ENCODE measurements around the gene CCPG1.

Gene CCPG1

DNA sequence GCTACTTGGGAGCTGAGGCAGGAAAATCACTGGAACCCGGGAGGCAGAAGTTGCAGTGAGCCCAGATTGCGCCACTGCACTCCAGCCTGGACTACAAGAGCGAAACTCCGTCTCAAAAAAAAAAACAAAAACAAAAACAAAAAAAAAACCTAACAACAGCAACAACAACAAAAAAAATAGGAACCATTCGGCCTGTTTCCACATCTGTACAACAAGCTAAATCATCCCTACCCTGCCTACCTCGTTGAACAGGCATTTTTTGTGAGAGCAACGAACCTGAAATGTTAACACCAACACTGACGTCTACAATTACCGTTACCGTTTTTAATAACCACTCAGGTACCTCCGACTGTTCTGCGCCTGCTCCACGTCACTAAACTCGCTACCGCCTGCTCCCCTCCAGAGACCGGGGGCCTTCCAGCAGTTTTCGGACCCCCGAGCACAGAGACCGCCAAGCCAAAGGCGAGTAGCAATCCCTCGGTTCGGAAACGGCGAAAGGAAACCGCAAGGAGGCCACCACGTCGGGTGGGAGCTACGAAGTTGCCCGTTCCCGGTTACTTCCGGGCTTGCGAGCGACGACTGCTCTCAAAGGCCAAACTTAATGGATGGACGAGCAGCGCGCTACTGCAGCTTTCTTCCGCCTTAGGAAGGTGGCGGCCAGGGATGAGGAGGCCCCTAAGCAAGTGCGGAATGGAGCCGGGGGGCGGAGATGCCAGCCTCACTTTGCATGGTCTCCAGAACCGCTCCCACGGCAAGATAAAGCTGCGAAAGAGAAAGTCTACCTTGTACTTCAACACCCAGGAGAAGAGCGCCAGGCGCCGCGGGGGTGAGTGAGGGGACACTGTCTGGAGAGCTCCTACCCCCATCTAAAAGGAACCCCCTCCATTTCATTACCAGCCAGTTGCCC lies 89.3 kb downstream of the CCPG1 start, which contains the start of the genes PIGB and PIGBOS1:
Gene PIGB (plus strand): TSS at position 635 of the 907 bp plus-strand sequence. CDS start 29 bp downstream, at position 664.
Gene PIGBOS1 (minus strand): TSS at position 536 of the 907 bp plus-strand sequence. CDS start 1,331 bp downstream, outside the sequence.
- DNase-seq, result peak; percentile 82

All from COR-L47 (cell line).